Vagina (tissue), 2 donors: ENCODE results near the gene INSRR. TPM values are rescaled to one million over a fixed set of nuclear protein-coding genes. Genes with fewer than 3 reads are reported as not detected.

Experiments used
- DNase-seq, 2 donors: peaks; one replicate each; pipeline ENCODE4 v3.0.0-alpha.2; 2017; ENCODE audit errors: extremely low spot score in 2 of 2
- H3K27ac ChIP-seq: fragments of 200-600 bp; sonication (generic); one replicate; pipeline ENCODE4 v1.5.1; 2019
- H3K27me3 ChIP-seq: fragments of 200-600 bp; sonication (generic); one replicate; pipeline ENCODE4 v1.5.1; 2019
- H3K36me3 ChIP-seq, 2 donors: fragments of 200-600 bp; sonication (generic); one replicate each; pipeline ENCODE4 v1.5.1; 2017 to 2019
- H3K4me1 ChIP-seq: fragments of 200-600 bp; sonication (generic); one replicate; pipeline ENCODE4 v1.5.1; 2019
- H3K4me3 ChIP-seq, 2 donors: fragments of 200-600 bp; sonication (generic); 1 replicate in 1 of 2; 2 replicates in 1 of 2; pipeline ENCODE4 v1.5.1; 2016 to 2019
- H3K9me3 ChIP-seq: fragments of 200-600 bp; sonication (generic); one replicate; pipeline ENCODE4 v1.5.1; 2019
- POLR2A ChIP-seq, 2 donors: fragments of 450-650 bp; IDR thresholded peaks; one replicate each; pipeline ENCODE4 v1.6.1; 2017; ENCODE audit warnings: antibody characterized with exemption in 2 of 2, mild to moderate bottlenecking in 2 of 2, moderate library complexity in 2 of 2
- POLR2AphosphoS5 ChIP-seq, 2 donors: sonication (generic); formaldehyde crosslinking; IDR thresholded peaks; one replicate each; pipeline ENCODE4 v1.9.0; 2017; ENCODE audit warnings: antibody characterized with exemption in 2 of 2, mild to moderate bottlenecking in 2 of 2, low read depth in 1 of 2; ENCODE audit not compliant: insufficient read depth in 1 of 2
- intact Hi-C: fragments of 100-400 bp; cut with DNase I; formaldehyde crosslinking; loops from one replicate; pipeline ENCODE4 v1.15.1; 2023
- total RNA-seq: library from RNA; depleted of rRNA; stranded (reverse); fragments of >200 nt; gene quantifications from one replicate; pipeline ENCODE4 v1.2.3, GENCODE V29; 2016
- TF ChIP-seq, protein P1 (sequence below), 3 experiments: fragments of 450-650 bp in 2 of 3; fragments of 200-600 bp in 1 of 3; sonication (generic) in 1 of 3; IDR thresholded peaks; one replicate each; pipeline ENCODE4 v1.5.1; 2017 to 2019; ENCODE audit warnings: antibody characterized with exemption in 3 of 3, mild to moderate bottlenecking in 2 of 3, moderate library complexity in 2 of 3

The INSRR gene
- total RNA-seq, 1 donor from 2014 or later, result not detected

DNA sequence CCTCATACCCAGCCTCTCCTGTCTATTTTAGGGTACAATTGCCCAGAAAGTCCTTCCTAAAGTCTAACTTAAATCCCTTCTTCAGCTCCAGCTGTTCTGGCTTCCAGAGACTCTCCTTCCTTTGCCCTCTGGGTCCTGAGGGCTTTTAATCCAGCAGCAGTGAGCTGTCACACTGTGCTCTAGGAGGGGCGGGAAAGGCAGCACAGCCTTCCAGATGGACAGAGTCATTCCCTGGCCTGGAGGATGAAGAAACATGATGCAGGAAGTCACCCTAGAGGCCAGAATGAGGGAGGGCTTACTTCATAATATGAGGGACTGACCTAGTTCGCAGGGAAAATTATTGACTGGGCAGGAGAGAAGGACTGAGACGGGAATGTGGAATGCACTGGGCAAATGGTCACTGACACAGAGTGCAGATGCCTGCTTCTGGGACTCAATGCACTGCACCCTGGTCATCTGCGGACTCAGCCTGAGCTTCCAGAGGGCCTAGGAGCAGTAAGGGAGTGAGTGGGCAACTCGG is 43.5 kb downstream of the INSRR start:
- peak overlapping the region; percentile 80 for H3K27ac ChIP-seq
- no peaks in the 10 kb centered on the region for H3K9me3 ChIP-seq
- TF ChIP-seq POLR2AphosphoS5 (IDR thresholded peaks at IDR 0.05; ENCODE audit: insufficient read depth in 1 of 2, low read depth in 1 of 2) (peak; percentile 32 to 56), POLR2A (IDR thresholded peaks at IDR 0.05) (no peak)
- TF ChIP-seq, protein P1, sequence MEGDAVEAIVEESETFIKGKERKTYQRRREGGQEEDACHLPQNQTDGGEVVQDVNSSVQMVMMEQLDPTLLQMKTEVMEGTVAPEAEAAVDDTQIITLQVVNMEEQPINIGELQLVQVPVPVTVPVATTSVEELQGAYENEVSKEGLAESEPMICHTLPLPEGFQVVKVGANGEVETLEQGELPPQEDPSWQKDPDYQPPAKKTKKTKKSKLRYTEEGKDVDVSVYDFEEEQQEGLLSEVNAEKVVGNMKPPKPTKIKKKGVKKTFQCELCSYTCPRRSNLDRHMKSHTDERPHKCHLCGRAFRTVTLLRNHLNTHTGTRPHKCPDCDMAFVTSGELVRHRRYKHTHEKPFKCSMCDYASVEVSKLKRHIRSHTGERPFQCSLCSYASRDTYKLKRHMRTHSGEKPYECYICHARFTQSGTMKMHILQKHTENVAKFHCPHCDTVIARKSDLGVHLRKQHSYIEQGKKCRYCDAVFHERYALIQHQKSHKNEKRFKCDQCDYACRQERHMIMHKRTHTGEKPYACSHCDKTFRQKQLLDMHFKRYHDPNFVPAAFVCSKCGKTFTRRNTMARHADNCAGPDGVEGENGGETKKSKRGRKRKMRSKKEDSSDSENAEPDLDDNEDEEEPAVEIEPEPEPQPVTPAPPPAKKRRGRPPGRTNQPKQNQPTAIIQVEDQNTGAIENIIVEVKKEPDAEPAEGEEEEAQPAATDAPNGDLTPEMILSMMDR (IDR thresholded peaks at IDR 0.05), result no peak
- no peaks in the 10 kb centered on the region for H3K27me3 ChIP-seq
- peak overlapping the region; percentile 29 to 32 for H3K4me3 ChIP-seq
- no peaks in the 10 kb centered on the region for H3K36me3 ChIP-seq
- intact Hi-C loops, result no loop called here
- DNase-seq, result no peak
- peaks cover 39% of the 10 kb centered on the region for H3K4me1 ChIP-seq

DNA sequence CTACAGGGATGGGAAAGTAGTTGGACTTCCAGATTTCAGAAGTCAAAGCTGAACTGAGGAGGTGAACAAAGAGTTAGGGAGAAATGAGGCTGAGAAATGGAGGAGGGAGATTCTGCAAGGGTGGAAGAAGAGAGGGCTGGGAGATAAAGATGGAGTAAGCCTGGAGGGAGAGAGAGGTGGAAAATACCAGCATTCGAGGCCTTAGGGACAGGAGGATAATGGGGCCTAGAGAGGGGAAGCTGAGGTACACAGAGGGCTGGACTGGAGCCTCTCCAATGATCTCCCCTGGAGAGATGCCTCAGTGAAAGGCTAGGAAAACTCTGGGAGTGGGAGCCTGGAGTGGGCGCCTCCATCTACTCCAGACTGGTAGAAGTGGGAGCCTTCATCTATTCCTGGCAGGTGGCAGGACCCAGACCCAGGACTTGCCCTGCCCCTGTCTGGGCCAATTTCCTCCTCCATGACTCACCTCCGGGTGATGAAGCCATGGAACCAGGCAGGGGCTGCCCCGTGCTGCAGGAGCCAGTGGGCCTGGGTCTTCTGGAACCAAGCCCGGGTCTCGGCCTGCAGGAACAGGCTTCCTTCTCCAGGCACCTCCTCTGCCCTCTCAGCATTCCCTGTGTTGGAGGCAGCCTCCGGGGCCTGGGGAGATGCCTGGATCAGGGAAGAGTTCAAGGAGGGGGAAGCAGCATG is 44.2 kb downstream of the INSRR start:
- no peaks in the 10 kb centered on the region for H3K9me3 ChIP-seq
- no peaks in the 10 kb centered on the region for H3K27me3 ChIP-seq
- intact Hi-C loops, result no loop called here
- DNase-seq, result no peak
- TF ChIP-seq POLR2AphosphoS5 (IDR thresholded peaks at IDR 0.05; ENCODE audit: insufficient read depth in 1 of 2, low read depth in 1 of 2) (no peak), POLR2A (IDR thresholded peaks at IDR 0.05) (no peak)
- TF ChIP-seq, protein P1 (IDR thresholded peaks at IDR 0.05), result no peak
- H3K27ac ChIP-seq, result peak overlapping the region; percentile 80
- H3K4me3 ChIP-seq, result peak overlapping the region; percentile 42 to 43
- peaks cover 39% of the 10 kb centered on the region for H3K4me1 ChIP-seq
- H3K36me3 ChIP-seq, result no peaks in the 10 kb centered on the region

DNA sequence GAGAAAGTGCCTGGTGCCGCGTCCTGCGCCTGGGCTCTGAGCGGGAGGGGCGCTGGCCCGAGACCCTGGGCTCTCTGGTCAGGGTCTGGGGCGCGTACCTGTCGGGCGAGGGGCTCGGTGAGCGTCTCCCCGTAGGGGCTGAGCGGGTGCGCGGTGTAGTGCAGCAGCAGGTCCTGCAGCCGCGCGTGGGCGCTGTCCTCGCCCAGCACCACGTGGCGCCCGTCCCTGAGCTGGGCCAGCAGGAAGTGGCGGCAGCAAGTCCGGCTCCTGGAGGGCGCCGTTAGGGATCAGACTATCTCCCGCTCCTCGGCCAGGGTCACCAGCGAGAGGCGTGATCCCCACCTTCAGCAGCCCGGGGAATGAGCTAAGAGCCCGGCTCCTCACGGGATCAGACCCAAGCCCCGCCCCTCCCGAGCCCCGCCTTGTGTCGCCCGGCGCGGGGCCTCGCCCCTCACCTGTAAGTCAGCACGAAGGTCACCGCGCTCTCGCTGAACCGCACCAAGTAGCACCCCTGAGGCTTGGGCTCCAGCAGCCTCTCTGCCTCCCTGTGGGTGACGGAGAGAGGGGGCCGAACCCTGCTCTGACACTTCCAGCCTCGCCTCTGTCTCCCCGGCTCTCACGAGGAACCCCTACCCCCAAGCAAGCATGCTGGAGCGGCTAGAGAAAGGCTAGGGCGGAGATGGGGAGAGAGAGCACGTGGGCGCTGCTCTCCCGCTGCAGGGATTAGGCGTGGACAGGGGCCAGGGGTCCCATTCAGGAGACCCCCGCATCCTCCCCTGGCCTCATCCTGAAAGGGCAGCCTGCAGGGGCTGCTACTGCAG is 45.0 kb downstream of the INSRR start:
- Histone ChIP-seq H3K27ac (peak overlapping the region; percentile 80), H3K4me1 (peaks cover 39% of the 10 kb centered on the region), H3K27me3 (no peaks in the 10 kb centered on the region), H3K36me3 (no peaks in the 10 kb centered on the region), H3K4me3 (peak overlapping the region; percentile 42 to 43), H3K9me3 (no peaks in the 10 kb centered on the region)
- DNase-seq, result no peak
- intact Hi-C loops, result no loop called here
- TF ChIP-seq POLR2A (IDR thresholded peaks at IDR 0.05) (no peak), POLR2AphosphoS5 (IDR thresholded peaks at IDR 0.05; ENCODE audit: insufficient read depth in 1 of 2, low read depth in 1 of 2) (peak in 1 of 2 donors; percentile 47)
- TF ChIP-seq, protein P1 (IDR thresholded peaks at IDR 0.05), result peak in 2 of 3 experiments; percentile 41 to 44

DNA sequence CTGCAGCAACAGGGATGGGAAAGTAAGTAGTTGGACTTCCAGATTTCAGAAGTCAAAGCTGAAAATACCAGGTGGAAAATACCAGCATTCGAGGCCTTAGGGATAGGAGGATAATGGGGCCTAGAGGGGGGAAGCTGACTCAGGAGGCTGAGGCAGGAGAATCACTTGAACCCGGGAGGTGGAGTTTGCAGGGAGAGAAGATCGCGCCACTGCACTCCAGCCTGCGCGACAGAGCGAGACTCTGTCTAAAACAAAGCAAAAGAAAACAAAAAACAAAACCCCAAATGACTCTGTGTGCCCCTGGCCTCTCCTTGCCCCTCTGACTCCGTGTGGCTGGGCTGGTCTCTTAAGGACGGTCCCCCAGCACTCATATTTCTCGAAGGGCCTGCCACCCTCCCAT is 45.6 kb downstream of the INSRR start:
- no peaks in the 10 kb centered on the region for H3K36me3 ChIP-seq
- intact Hi-C loops, result no loop called here
- TF ChIP-seq POLR2AphosphoS5 (IDR thresholded peaks at IDR 0.05; ENCODE audit: insufficient read depth in 1 of 2, low read depth in 1 of 2) (no peak), POLR2A (IDR thresholded peaks at IDR 0.05) (no peak)
- TF ChIP-seq, protein P1 (IDR thresholded peaks at IDR 0.05), result no peak
- H3K4me1 ChIP-seq, result peaks cover 39% of the 10 kb centered on the region
- H3K27ac ChIP-seq, result peak overlapping the region; percentile 80
- DNase-seq, result no peak
- peak overlapping the region; percentile 42 to 43 for H3K4me3 ChIP-seq
- no peaks in the 10 kb centered on the region for H3K9me3 ChIP-seq
- H3K27me3 ChIP-seq, result no peaks in the 10 kb centered on the region
